Osteoblast (primary cell): ENCODE results near the gene PNLIPRP2. TPM values are rescaled to one million over a fixed set of nuclear protein-coding genes. Genes with fewer than 3 reads are reported as not detected.

Experiments
- DNase-seq: peaks from one replicate; pipeline ENCODE4 v3.0.0; 2011; ENCODE audit warnings: low spot score, mixed read lengths; ENCODE audit not compliant: insufficient read length; ENCODE audit errors: missing footprints
- H2AFZ ChIP-seq: 2 replicates; pipeline ENCODE4 v1.6.0; 2011; ENCODE audit warnings: mild to moderate bottlenecking, low read length
- H3K27ac ChIP-seq: 2 replicates; pipeline ENCODE4 v1.5.1; 2011; ENCODE audit warnings: mild to moderate bottlenecking, low read depth, low read length, moderate library complexity
- H3K27me3 ChIP-seq: 2 replicates; pipeline ENCODE4 v1.6.0; 2012; ENCODE audit warnings: mild to moderate bottlenecking, control low read depth, inconsistent platforms, low read length, moderate library complexity; ENCODE audit not compliant: insufficient read depth
- H3K36me3 ChIP-seq: 2 replicates; pipeline ENCODE4 v1.5.1; 2011; ENCODE audit warnings: mild to moderate bottlenecking, low read length, control low read depth, moderate library complexity; ENCODE audit not compliant: insufficient read depth
- H3K4me1 ChIP-seq: 2 replicates; pipeline ENCODE4 v1.5.1; 2011; ENCODE audit warnings: mild to moderate bottlenecking, low read length, control low read depth, moderate library complexity; ENCODE audit not compliant: insufficient read depth
- H3K4me2 ChIP-seq: 2 replicates; pipeline ENCODE4 v1.6.0; 2011; ENCODE audit warnings: mild to moderate bottlenecking, low read length; ENCODE audit not compliant: insufficient read depth
- H3K4me3 ChIP-seq: fragments of 200-600 bp; sonication (generic); 3 replicates; pipeline ENCODE4 v1.5.1; 2012; ENCODE audit warnings: mild to moderate bottlenecking, low read length, inconsistent platforms; ENCODE audit not compliant: insufficient read depth
- H3K79me2 ChIP-seq: 2 replicates; pipeline ENCODE4 v1.6.0; 2012; ENCODE audit warnings: mild to moderate bottlenecking, low read length, control low read depth, inconsistent platforms; ENCODE audit not compliant: insufficient read depth
- H3K9me3 ChIP-seq: 2 replicates; pipeline ENCODE4 v1.5.1; 2011; ENCODE audit warnings: low read depth, low read length, control low read depth
- H4K20me1 ChIP-seq: 2 replicates; pipeline ENCODE4 v1.6.0; 2012; ENCODE audit warnings: mild to moderate bottlenecking, low read length, control low read depth; ENCODE audit not compliant: insufficient read depth
- total RNA-seq: library from RNA; depleted of rRNA; stranded (reverse); fragments of >200 nt; gene quantifications from 2 replicates; pipeline ENCODE4 v1.2.3, GENCODE V29; 2012
- TF ChIP-seq, protein P1 (sequence below): IDR thresholded peaks from 2 replicates; pipeline ENCODE4 v1.5.1; 2011; ENCODE audit warnings: mild to moderate bottlenecking, low read depth, low read length, moderate library complexity; ENCODE audit errors: extremely low read depth

Gene PNLIPRP2
- total RNA-seq, 1 donor: not detected

DNA sequence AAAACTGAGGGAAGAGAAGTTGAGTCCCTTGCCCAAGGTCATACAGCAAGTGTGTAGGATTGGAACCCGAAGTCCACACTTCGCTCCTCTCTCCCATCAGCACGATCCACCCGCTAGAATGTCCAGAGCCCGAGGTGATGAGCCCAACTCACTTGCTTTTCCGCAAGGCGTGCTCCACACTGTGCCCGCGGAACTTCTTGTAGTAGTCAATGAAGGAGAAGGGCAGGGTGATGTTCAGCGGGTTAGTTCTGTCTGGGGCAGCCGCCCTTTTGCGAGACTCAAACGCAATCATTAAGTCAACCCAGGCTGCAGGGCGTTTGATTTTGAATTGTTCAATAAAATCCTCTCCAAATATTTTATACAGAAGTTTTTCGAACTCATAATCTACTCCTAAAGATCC is 58.6 kb downstream of the PNLIPRP2 start:
- H3K4me2 ChIP-seq: no peak overlapping the region
- H3K36me3 ChIP-seq: peaks cover 19% of the 10 kb centered on the region
- no peak for DNase-seq
- H3K4me1 ChIP-seq: peaks cover 2% of the 10 kb centered on the region
- TF ChIP-seq, protein P1, sequence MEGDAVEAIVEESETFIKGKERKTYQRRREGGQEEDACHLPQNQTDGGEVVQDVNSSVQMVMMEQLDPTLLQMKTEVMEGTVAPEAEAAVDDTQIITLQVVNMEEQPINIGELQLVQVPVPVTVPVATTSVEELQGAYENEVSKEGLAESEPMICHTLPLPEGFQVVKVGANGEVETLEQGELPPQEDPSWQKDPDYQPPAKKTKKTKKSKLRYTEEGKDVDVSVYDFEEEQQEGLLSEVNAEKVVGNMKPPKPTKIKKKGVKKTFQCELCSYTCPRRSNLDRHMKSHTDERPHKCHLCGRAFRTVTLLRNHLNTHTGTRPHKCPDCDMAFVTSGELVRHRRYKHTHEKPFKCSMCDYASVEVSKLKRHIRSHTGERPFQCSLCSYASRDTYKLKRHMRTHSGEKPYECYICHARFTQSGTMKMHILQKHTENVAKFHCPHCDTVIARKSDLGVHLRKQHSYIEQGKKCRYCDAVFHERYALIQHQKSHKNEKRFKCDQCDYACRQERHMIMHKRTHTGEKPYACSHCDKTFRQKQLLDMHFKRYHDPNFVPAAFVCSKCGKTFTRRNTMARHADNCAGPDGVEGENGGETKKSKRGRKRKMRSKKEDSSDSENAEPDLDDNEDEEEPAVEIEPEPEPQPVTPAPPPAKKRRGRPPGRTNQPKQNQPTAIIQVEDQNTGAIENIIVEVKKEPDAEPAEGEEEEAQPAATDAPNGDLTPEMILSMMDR: no peak
- H3K9me3 ChIP-seq: no peaks in the 10 kb centered on the region
- no peaks in the 10 kb centered on the region for H3K79me2 ChIP-seq
- H3K4me3 ChIP-seq: no peak overlapping the region
- H3K27ac ChIP-seq: no peak overlapping the region
- H2AFZ ChIP-seq: no peak overlapping the region
- H3K27me3 ChIP-seq: no peaks in the 10 kb centered on the region
- no peaks in the 10 kb centered on the region for H4K20me1 ChIP-seq

GRCh38 chr10:116683166-116683565 is 62.4 kb downstream of the PNLIPRP2 start:
- Histone ChIP-seq H3K9me3 (no peaks in the 10 kb centered on the region), H3K27me3 (no peaks in the 10 kb centered on the region), H3K27ac (no peak overlapping the region), H4K20me1 (no peaks in the 10 kb centered on the region), H3K79me2 (no peaks in the 10 kb centered on the region), H3K36me3 (peaks cover 14% of the 10 kb centered on the region), H3K4me1 (peaks cover 9% of the 10 kb centered on the region), H2AFZ (no peak overlapping the region), H3K4me2 (no peak overlapping the region), H3K4me3 (no peak overlapping the region)
- no peak for DNase-seq
- TF ChIP-seq, protein P1: no peak

DNA sequence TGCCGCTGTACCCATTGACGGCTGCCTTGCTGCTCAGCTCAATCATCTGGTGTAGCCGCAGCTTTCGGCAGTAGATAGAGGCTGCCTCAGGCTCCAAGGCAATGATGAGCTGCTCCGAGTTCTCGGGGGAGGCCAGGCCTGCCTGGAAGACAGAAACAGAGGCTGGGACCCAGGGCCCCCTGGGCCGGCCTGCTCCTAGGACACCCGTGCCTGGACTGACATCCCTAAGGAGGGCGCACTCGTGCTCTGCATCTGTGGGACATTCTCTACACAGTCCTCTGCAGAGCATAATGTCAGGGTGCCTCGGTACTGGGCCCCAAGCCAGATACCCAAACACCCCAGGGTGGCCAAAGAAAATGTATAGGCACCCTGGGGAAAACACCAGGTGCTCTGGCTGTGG is 63.1 kb downstream of the PNLIPRP2 start:
- H3K4me3 ChIP-seq: no peak overlapping the region
- peaks cover 14% of the 10 kb centered on the region for H3K36me3 ChIP-seq
- H3K4me1 ChIP-seq: peaks cover 15% of the 10 kb centered on the region
- H3K9me3 ChIP-seq: no peaks in the 10 kb centered on the region
- no peaks in the 10 kb centered on the region for H3K79me2 ChIP-seq
- TF ChIP-seq, protein P1: no peak
- H3K27ac ChIP-seq: no peak overlapping the region
- no peak overlapping the region for H2AFZ ChIP-seq
- DNase-seq: no peak
- no peaks in the 10 kb centered on the region for H4K20me1 ChIP-seq
- no peak overlapping the region for H3K4me2 ChIP-seq
- H3K27me3 ChIP-seq: no peaks in the 10 kb centered on the region

GRCh38 chr10:116684781-116685180 is 64.0 kb downstream of the PNLIPRP2 start:
- no peaks in the 10 kb centered on the region for H4K20me1 ChIP-seq
- DNase-seq: no peak
- peaks cover 9% of the 10 kb centered on the region for H3K36me3 ChIP-seq

More at GRCh38 chr10:116684781-116685180, 64.0 kb downstream of the PNLIPRP2 start:
- Histone ChIP-seq H3K27ac (no peak overlapping the region), H3K4me1 (peaks cover 20% of the 10 kb centered on the region), H3K27me3 (no peaks in the 10 kb centered on the region), H3K79me2 (no peaks in the 10 kb centered on the region), H3K4me3 (no peak overlapping the region), H3K4me2 (no peak overlapping the region), H3K9me3 (no peaks in the 10 kb centered on the region), H2AFZ (no peak overlapping the region)
- TF ChIP-seq, protein P1: no peak
